ENCODE results near the gene PRKN. TPM values are rescaled to one million over a fixed set of nuclear protein-coding genes. Genes with fewer than 3 reads are reported as not detected.

PRKN gene
- total RNA-seq, 1 experiment from 2014 or later: 2.0 TPM

DNA sequence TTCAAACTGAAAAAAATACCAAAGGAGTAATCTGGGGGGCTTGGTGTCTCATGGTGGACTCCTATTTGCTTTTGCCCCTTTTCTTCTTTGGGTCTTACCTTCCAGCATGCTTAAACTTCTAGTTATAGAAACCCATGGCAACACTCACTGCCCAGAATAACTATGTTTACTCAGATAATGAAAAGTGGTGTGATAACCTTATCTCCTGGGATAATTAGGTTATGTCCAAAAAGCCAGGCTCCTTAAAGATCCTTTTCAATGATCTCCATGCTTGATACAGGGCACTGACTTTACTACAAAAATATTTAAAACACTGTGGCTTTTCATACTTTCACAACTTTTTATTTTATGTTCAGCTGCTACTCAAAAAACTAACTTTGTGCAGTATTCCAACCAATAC, 245.6 kb downstream of the PRKN start:
- Histone ChIP-seq H3K27me3 (ENCODE audit: insufficient read depth, low read length) (no peaks in the 10 kb centered on the region), H3K4me1 (ENCODE audit: insufficient read depth, low read length) (peaks cover 2% of the 10 kb centered on the region; the same call in 1 of the 2 replicates), H3K27ac (ENCODE audit: insufficient read length, low read depth, low read length) (no peak overlapping the region), H2BK20ac (ENCODE audit: low read depth, low read length, poor library complexity, severe bottlenecking) (no peak overlapping the region), H3K14ac (ENCODE audit: insufficient read depth, low read length) (no peak overlapping the region), H3K4me2 (ENCODE audit: insufficient read depth, insufficient read length, low read length) (no peak overlapping the region), H2AK5ac (ENCODE audit: insufficient read length, low read length) (no peak overlapping the region), H3K56ac (ENCODE audit: insufficient read length, low read depth, low read length) (no peak overlapping the region), H2BK15ac (ENCODE audit: low read depth, low read length) (no peak overlapping the region), H4K91ac (ENCODE audit: insufficient read length, low read depth, low read length) (no peak overlapping the region), H3K18ac (ENCODE audit: insufficient read length, low read depth, low read length) (no peak overlapping the region), H4K20me1 (ENCODE audit: control insufficient read depth, insufficient read depth, insufficient read length) (no peaks in the 10 kb centered on the region), H4K8ac (replicated peaks; ENCODE audit: insufficient read length, low read depth, low read length) (no peak overlapping the region), H3K79me1 (ENCODE audit: insufficient read depth, low read depth, low read length, poor library complexity, severe bottlenecking) (no peaks in the 10 kb centered on the region), H4K5ac (ENCODE audit: insufficient read length, low read depth, low read length) (no peak overlapping the region), H2AFZ (ENCODE audit: low read length) (no peak overlapping the region), H3K4ac (ENCODE audit: low read depth, low read length) (no peak overlapping the region), H2BK12ac (ENCODE audit: insufficient read length, low read depth, low read length) (no peak overlapping the region), H2BK5ac (ENCODE audit: insufficient read length, low read length) (no peak overlapping the region), H3K79me2 (ENCODE audit: insufficient read depth, low read length) (no peaks in the 10 kb centered on the region), H2BK120ac (ENCODE audit: low read depth, low read length, poor library complexity, severe bottlenecking) (no peak overlapping the region), H3K23me2 (ENCODE audit: insufficient read length, low read depth, low read length, poor library complexity, severe bottlenecking) (no peaks in the 10 kb centered on the region), H3T11ph (ENCODE audit: low read length) (no peak overlapping the region), H3K23ac (ENCODE audit: insufficient read length, low read depth, low read length) (no peak overlapping the region), H3K9me3 (ENCODE audit: control insufficient read depth, low read depth, low read length) (no peaks in the 10 kb centered on the region), H3K9ac (ENCODE audit: extremely low read depth, insufficient read length, low read length) (no peak overlapping the region)
- H3K9me3 Mint-ChIP-seq: no peaks in the 10 kb centered on the region
- H3K27me3 Mint-ChIP-seq (ENCODE audit: low read depth): no peaks in the 10 kb centered on the region
- DNase-seq: no peak
- H3K4me1 Mint-ChIP-seq: peaks cover 5 to 6% of the 10 kb centered on the region in 2 experiments
- H3K4me3 Mint-ChIP-seq: no peak overlapping the region
- no peaks in the 10 kb centered on the region for H3K36me3 Mint-ChIP-seq (ENCODE audit: insufficient read depth in 1 of 3, low read depth in 3 of 3)
- TF ChIP-seq, protein P1, sequence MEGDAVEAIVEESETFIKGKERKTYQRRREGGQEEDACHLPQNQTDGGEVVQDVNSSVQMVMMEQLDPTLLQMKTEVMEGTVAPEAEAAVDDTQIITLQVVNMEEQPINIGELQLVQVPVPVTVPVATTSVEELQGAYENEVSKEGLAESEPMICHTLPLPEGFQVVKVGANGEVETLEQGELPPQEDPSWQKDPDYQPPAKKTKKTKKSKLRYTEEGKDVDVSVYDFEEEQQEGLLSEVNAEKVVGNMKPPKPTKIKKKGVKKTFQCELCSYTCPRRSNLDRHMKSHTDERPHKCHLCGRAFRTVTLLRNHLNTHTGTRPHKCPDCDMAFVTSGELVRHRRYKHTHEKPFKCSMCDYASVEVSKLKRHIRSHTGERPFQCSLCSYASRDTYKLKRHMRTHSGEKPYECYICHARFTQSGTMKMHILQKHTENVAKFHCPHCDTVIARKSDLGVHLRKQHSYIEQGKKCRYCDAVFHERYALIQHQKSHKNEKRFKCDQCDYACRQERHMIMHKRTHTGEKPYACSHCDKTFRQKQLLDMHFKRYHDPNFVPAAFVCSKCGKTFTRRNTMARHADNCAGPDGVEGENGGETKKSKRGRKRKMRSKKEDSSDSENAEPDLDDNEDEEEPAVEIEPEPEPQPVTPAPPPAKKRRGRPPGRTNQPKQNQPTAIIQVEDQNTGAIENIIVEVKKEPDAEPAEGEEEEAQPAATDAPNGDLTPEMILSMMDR (conservative IDR thresholded peaks at IDR 0.05): no peak
- H3K27ac Mint-ChIP-seq: no peak overlapping the region
